CMK (cell line): ENCODE measurements around the gene IFT57.

Experiments used
- DNase-seq: peaks from one replicate; pipeline ENCODE4 v3.0.0-alpha.2; 2010; ENCODE audit warnings: low read depth

Gene IFT57

DNA sequence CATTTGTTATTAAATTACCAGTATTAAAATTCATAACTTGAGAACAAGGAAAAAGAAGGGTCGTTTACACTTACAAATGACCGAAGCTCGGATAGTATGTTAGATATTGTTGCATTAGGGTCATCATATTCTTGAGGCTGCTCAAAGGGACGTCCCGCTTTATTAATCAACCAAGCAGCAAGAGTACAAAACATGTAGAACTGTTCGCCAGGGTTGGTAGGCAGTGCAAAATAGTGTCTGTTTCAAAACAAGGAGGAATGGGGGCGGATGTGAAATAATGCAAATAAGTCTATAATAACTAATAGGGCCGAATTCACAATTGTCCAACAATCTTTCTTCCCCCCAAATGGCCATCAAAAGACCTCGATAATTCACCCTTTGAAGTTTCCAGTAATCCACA is 2.9 kb downstream of the IFT57 start:
- no peak for DNase-seq

DNA sequence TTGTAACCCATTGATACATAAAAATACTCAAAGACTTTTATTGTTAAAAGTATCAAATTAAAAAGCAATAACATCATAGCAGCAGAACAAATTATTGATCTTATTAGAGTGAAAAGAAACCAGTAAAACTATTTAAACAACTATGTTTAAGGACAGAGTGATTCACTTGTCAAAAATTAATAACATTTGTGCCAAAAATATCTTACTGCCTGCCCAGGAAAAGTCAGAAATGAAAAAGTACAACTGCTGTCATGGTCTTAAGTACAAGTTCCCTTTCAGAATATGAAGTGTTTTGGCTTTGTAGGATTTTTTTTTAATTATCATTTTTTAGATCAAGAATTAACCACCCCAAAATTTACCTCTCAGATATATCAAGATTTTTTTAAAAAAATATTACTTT is 3.4 kb downstream of the IFT57 start:
- no peak for DNase-seq

- DNase-seq, result no peak
Observed at GRCh38 chr3:108215871-108216270, 6.4 kb downstream of the IFT57 start.

- no peak for DNase-seq
Observed at GRCh38 chr3:108209579-108209978, 12.6 kb downstream of the IFT57 start.

GRCh38 chr3:108208831-108209230 is 13.4 kb downstream of the IFT57 start:
- no peak for DNase-seq

DNA sequence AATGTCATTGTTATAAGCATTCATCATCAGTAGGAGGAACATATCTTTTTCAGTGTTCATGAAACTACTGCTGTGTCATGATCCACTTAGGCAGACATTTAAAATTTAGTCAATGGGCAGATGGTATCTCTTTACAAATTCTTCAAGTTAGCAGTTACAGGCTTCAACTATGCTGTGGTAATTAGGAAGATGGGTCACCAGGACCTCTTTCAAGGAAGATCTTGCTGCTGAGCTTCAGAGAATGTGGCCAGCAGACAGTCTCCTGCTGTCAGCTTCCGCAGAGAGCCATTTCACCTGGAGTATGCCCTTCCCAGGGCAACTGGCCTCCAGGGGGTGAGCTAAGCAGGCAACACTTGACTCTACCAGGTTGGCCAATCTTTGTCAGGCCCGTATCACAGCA is 19.4 kb downstream of the IFT57 start:
- no peak for DNase-seq

GRCh38 chr3:108202080-108202479 is 20.1 kb downstream of the IFT57 start:
- DNase-seq, result no peak

DNA sequence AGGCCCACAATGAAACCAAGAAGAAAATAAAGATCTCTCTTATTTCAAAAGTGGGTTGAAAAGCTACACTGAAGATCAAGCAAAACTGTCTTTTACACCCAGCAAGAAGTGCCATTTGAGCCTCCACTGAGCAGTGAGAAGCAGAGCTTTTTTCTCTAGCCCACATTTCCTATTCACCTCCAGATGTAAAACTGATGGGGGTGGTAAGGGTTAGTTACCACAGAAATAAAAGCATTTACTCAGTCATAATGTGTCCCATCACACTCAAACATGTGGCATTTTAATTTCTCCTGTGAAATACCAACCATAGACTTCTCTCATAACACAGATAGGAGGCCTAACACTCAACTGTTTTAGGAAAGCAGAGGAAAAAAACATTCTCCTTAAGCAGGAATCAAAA is 21.0 kb downstream of the IFT57 start:
- no peak for DNase-seq

GRCh38 chr3:108200578-108200977 is 21.6 kb downstream of the IFT57 start:
- DNase-seq, result no peak

DNA sequence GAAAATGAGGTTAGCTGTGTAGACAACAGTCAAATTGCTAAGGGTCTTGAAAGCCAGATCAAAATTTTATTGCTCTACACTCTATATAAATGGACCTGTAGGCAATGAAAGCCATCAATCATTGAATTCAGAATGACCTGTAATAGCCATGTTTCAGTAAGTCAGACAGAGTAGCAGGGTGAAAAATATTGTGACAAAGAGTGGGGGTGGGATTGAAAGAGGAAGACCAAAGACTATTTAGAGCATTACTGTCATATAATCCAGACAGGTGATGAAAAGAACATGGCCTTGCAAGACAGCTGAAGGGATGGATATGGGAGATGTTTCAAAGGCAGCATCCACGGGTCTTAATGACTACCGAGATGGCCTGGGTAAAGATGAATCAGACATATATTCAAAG is 22.2 kb downstream of the IFT57 start:
- no peak for DNase-seq

GRCh38 chr3:108191394-108191793 is 30.8 kb downstream of the IFT57 start:
- no peak for DNase-seq

- no peak for DNase-seq
Observed at GRCh38 chr3:108190346-108190745, 31.9 kb downstream of the IFT57 start.

GRCh38 chr3:108189440-108189839 is 32.8 kb downstream of the IFT57 start:
- no peak for DNase-seq

DNA sequence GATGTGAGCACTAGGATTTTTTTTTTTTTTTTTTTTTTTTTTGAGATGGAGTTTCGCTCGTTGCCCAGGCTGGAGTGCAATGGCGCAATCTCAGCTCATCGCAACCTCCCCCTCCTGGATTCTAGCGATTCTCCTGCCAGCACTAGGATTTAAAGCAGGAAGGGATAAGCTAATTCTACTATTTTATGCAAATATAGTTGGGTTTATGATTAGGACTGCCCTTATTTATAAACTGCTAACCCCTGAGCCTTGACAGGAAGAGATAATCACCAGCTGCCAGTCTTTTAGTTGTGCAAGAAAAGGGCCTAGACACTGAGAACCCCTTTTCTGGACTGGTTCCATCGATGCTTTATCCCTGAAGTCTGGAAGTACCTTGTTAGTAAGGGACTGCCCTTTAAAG is 36.7 kb downstream of the IFT57 start:
- DNase-seq, result no peak

GRCh38 chr3:108184824-108185223 is 37.4 kb downstream of the IFT57 start:
- DNase-seq, result no peak

DNA sequence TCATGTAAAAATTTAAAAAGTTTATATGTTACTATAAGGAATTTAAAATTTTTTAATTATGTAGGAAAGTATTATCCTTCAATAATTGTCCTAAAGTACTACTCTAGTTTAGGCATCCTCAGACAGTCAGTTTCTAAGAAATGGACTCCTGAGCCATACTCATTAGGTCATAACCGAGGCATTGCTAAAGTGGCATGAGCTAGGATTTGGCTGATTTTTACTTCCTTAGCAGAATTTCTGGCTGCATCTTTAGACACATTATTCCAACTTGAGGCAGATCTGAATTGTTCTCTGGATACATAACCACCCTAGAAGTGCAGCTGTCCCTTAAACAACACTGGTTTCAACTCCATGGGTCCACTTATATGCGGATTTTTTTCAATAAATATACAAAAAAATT is 38.3 kb downstream of the IFT57 start:
- DNase-seq, result no peak

DNA sequence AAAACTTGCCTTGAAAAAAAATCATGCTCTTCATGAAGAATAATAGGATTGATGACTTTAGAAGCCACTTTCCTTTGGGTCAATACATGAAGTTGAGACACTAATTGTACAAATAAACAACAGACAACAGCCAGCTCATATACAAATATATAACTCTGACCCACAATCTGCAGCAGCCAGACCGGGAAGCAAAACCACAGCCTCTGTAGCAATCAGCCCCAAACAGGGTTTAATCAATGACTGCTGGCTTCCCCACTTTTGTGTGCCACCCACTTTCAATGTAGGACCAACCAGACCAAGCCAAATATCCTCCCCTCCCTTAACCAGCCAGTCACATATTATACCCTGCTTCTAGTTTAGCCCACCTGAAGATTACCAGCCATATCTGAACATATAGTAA is 39.0 kb downstream of the IFT57 start:
- DNase-seq, result no peak

DNA sequence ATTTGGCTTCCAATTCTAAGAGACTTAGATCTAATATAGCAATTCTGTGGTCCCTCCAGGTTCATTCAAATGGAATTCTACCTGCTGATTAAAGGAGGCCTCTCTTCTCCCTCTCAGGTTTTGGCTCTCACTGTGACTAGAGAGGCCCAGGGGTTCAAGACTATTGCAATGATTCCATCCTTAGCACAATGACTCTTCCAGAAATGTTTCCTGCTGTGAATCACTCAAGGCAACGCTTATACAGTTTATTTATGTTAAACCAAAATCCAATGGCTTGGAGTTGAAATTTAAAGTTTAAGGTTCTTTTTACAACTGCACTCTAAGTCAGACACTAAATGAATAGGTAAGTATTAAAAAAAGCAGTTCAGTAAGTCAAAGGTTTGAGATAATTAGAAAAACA is 39.9 kb downstream of the IFT57 start:
- DNase-seq, result no peak

DNA sequence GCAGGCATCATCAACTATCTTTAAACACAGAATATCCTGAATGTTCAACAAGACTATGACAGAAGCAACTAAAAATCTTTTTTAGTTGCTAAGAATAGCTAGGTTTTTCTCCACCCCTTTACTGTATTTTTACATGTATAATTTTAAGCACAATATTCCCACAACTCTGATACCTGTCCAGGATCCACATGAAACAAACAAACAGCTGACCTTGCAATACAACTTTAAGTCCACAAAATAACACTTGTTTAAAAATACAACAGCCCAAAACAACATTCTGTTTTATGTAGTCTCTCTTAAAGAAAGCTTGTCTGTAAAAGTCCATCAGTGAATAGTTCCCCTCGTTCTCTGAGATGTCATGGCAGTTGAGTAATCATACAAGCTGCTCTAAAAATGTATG is 41.1 kb downstream of the IFT57 start:
- no peak for DNase-seq

GRCh38 chr3:108180194-108180593 is 42.0 kb downstream of the IFT57 start:
- DNase-seq, result no peak

- DNase-seq, result no peak
Observed at GRCh38 chr3:108178676-108179075, 43.5 kb downstream of the IFT57 start.

DNA sequence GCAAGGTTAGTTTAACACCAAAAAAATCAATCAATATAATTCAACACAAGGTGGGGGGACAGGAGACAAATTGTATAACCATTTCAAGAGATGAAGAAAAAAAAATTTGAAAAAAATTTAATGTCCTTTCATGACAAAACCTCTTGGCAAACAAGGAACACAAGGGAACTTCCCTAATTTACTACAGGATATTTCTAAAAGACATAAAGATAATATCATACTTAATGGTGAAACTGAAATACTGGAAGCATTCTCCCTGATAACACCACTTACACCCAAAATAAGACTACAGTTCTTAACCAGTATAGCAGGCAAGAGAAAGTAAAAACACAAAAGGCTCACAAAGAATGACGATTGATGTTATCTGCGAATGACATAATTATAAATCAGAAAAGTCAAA is 44.7 kb downstream of the IFT57 start:
- no peak for DNase-seq

DNA sequence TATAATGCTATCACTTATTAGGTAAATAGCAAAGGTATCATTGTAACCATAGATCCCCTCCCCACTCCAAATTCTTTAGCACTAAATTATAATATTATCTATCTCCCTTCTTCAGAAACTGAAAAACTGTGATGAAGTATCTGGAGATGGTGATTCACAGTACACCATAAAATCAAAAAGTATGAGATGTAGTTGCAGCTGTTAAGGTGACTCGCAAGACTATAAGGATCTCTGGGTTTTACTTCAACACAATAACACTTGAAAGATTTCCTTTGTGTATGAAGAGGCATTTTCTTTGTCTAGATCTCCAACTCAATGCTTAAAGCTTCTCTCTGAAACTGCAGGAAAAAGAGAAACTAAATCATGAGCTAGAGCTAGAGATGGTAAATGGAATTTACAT is 46.9 kb downstream of the IFT57 start:
- no peak for DNase-seq

GRCh38 chr3:108171106-108171505 is 51.1 kb downstream of the IFT57 start:
- no peak for DNase-seq

GRCh38 chr3:108164391-108164790 is 57.8 kb downstream of the IFT57 start:
- no peak for DNase-seq
